Astrocyte (in vitro differentiated cells and primary cell): ENCODE data around the gene RAB19.

Experiments used
- EZH2 ChIP-seq: IDR thresholded peaks from 2 replicates; pipeline ENCODE4 v1.6.1; 2012; ENCODE audit warnings: mild to moderate bottlenecking, low read length, inconsistent platforms; ENCODE audit not compliant: insufficient read depth
- TF ChIP-seq, protein P1 (sequence below): IDR thresholded peaks from 2 replicates; pipeline ENCODE4 v1.5.1; 2011; ENCODE audit warnings: low read depth, mild to moderate bottlenecking, inconsistent platforms, low read length, moderate library complexity; ENCODE audit not compliant: insufficient read depth

DNA sequence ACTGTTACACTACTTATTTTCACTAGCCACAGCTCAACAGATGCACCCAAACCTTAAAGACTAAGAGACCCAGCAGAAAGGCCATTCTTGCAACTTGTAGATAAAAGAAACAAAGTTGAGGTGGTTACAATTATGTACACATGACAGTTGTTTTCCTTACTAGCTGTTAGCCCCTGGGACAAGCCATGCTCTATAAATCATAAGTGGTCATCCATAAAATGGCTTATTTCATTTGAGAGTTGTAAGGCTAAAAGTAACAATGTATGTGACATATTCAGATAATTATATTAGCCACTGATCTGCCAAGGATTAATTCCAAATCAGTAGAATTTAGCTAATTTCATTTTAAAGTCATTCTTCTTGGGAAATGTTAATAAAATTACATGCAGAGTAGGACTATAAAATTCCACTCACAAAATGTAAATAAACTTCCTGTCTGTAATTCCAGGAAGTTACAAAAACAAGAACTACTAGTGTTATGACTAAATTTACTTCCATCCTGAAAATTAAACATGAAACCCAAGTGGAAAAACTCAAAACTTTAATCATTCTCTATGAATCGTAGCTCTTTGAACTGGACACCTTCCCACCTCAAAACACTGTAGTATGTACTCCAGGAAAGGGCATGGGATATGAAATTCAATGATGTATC lies 18.8 kb upstream of the RAB19 start:
- TF ChIP-seq, protein P1, sequence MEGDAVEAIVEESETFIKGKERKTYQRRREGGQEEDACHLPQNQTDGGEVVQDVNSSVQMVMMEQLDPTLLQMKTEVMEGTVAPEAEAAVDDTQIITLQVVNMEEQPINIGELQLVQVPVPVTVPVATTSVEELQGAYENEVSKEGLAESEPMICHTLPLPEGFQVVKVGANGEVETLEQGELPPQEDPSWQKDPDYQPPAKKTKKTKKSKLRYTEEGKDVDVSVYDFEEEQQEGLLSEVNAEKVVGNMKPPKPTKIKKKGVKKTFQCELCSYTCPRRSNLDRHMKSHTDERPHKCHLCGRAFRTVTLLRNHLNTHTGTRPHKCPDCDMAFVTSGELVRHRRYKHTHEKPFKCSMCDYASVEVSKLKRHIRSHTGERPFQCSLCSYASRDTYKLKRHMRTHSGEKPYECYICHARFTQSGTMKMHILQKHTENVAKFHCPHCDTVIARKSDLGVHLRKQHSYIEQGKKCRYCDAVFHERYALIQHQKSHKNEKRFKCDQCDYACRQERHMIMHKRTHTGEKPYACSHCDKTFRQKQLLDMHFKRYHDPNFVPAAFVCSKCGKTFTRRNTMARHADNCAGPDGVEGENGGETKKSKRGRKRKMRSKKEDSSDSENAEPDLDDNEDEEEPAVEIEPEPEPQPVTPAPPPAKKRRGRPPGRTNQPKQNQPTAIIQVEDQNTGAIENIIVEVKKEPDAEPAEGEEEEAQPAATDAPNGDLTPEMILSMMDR: no peak
- TF ChIP-seq EZH2: no peak
